CD4-positive, alpha-beta T cell (primary cell): ENCODE measurements around the gene KRTCAP2. TPM values are rescaled to one million over a fixed set of nuclear protein-coding genes. Genes with fewer than 3 reads are reported as not detected.
A peak's percentile ranks its signal among the peaks of the same experiment; 100 is the strongest.
"Not testable (repeated sequence)": the region's sequence is repeated elsewhere in the genome, so short reads cannot be mapped to it uniquely, and the experiment has no call there.

Experiments
- ATAC-seq: fragments of 200-7000 bp; cut with Tn5 transposase; one replicate; pipeline ENCODE4 v1.10.0; 2022; ENCODE audit warnings: mild to moderate bottlenecking; ENCODE audit not compliant: poor library complexity
- CTCF ChIA-PET: fragments of 350-600 bp; sonication (Branson Sonifier 250); formaldehyde crosslinking; loops from one replicate; lab custom pipeline; 2021; ENCODE audit warnings: antibody characterized with exemption, inconsistent platforms; lab: Charles Lee
- POLR2A ChIA-PET: fragments of 350-600 bp; sonication (Branson Sonifier 250); formaldehyde crosslinking; loops from one replicate; lab custom pipeline; 2021; ENCODE audit warnings: antibody characterized with exemption, inconsistent platforms; lab: Charles Lee
- DNase-seq, 14 experiments: peaks; one replicate each; pipeline ENCODE4 v3.0.0-alpha.2; 2013 to 2020; ENCODE audit warnings: mixed read lengths in 2 of 14
- H3K27ac ChIP-seq, 2 donors: one replicate each; pipeline versions ENCODE4 v1.5.1 to v1.7.0; 2013; ENCODE audit warnings: low read length in 2 of 2, low read depth in 1 of 2, mild to moderate bottlenecking in 1 of 2
- H3K27me3 ChIP-seq, 2 experiments: 1 replicate in 1 of 2; 2 replicates in 1 of 2; pipeline versions ENCODE4 v1.6.1 to v1.7.0; 2013; ENCODE audit warnings: low read length in 2 of 2, control low read depth in 1 of 2, mild to moderate bottlenecking in 1 of 2, moderate library complexity in 1 of 2; ENCODE audit not compliant: insufficient read depth in 2 of 2, control insufficient read depth in 1 of 2
- H3K36me3 ChIP-seq: one replicate; pipeline ENCODE4 v1.6.1; 2013; ENCODE audit warnings: low read length, control low read depth; ENCODE audit not compliant: insufficient read depth
- H3K4me1 ChIP-seq: one replicate; pipeline ENCODE4 v1.6.1; 2013; ENCODE audit warnings: low read length, control low read depth; ENCODE audit not compliant: insufficient read depth
- H3K4me3 ChIP-seq: one replicate; pipeline ENCODE4 v1.5.1; 2013; ENCODE audit warnings: mild to moderate bottlenecking, low read length, moderate library complexity
- H3K9me3 ChIP-seq, 2 experiments: 1 replicate in 1 of 2; 2 replicates in 1 of 2; pipeline versions ENCODE4 v1.6.1 to v1.7.0; 2013; ENCODE audit warnings: low read length in 2 of 2, mild to moderate bottlenecking in 2 of 2, control low read depth in 1 of 2, moderate library complexity in 1 of 2; ENCODE audit not compliant: control insufficient read depth in 1 of 2, insufficient read depth in 1 of 2
- H3K27ac Mint-ChIP-seq: one replicate; pipeline ENCODE4 v1.8.0; 2020; ENCODE audit warnings: mixed read lengths
- H3K27me3 Mint-ChIP-seq: one replicate; pipeline ENCODE4 v1.8.0; 2021; ENCODE audit warnings: mixed read lengths
- H3K36me3 Mint-ChIP-seq: one replicate; pipeline ENCODE4 v1.8.0; 2021; ENCODE audit warnings: low read depth, mixed read lengths
- H3K4me1 Mint-ChIP-seq: one replicate; pipeline ENCODE4 v1.8.0; 2021; ENCODE audit warnings: low read depth, mixed read lengths
- H3K4me3 Mint-ChIP-seq: one replicate; pipeline ENCODE4 v1.8.0; 2020; ENCODE audit warnings: mild to moderate bottlenecking, mixed read lengths
- H3K9me3 Mint-ChIP-seq: one replicate; pipeline ENCODE4 v1.8.0; 2020; ENCODE audit warnings: mixed read lengths
- intact Hi-C, 2 experiments: fragments of 100-400 bp; cut with DNase I in 1 of 2; cut with micrococcal nuclease in 1 of 2; formaldehyde crosslinking; loops; one replicate each; pipeline versions ENCODE4 v1.15.1 to v1.9.0; 2023 to 2025; cut with DNase I, micrococcal nuclease
- total RNA-seq, 174 experiments: library from RNA in 2 of 174; stranded (reverse) in 2 of 174; gene quantifications; one replicate each; pipeline ENCODE4 v1.2.3 and lab custom pipeline; 2021 to 2026
- TF ChIP-seq, protein P1 (sequence below): fragments of 200-600 bp; IDR thresholded peaks from one replicate; pipeline ENCODE4 v1.8.0; 2022; ENCODE audit warnings: antibody characterized with exemption, mild to moderate bottlenecking

KRTCAP2 gene
- total RNA-seq, 2 experiments from 2014 or later, result 77.8 TPM

DNA sequence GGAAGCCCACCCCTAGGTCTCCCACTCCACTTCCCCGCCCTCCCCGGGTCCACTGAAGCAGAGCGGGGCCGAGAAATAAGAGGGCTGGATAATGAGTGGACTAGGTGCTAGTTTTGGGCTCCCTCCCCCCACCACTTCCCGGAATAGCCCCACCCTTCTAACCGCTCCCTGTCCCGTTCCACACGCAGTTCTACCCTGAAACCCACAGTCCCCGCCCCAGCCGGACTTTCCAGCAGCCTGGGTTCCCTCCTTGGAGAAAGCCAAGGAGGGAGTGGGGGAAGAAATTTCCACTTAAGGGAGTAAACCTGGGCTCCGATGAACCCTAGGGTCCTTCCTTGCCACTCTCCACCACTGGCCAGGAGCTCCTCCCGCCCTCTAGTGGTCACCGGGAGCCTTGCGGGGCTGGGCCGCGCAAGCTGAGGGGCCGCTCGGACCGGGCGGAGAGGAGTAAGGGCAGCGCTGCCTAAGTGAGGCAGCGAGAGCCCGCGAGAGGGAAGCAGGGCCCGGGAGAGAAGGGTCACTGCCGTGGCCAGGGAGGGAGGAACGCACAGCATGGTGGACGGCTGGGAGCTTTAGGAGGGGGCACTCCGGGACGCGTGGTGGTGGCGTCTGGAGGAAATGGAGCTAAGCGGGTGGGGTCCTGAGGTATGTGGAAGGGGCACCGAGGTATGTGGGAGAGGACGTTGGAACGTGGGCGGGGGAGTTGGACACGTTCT lies 20.3 kb upstream of the KRTCAP2 start:
- H3K4me3 ChIP-seq, result peak overlapping the region; percentile 62
- ChIA-PET POLR2A (interaction anchor here (0.6 to 3.6 kb wide), 17 partner anchors 14 to 1247 kb away, joined by 3 to 31 read pairs (median 4); partner anchors contain the start of genes CLK2, DENND4B, KRTCAP2 and MTX1), CTCF (interaction anchor here (0.8 to 3.6 kb wide), 13 partner anchors 10 to 130 kb away, joined by 3 to 34 read pairs (median 6); partner anchors contain the start of genes KRTCAP2, MTX1 and TRIM46)
- Mint-ChIP-seq H3K4me3 (peak overlapping the region; percentile 96), H3K27ac (peak overlapping the region; percentile 96), H3K27me3 (no peaks in the 10 kb centered on the region), H3K4me1 (peaks cover 27% of the 10 kb centered on the region), H3K36me3 (peaks cover 5% of the 10 kb centered on the region), H3K9me3 (no peaks in the 10 kb centered on the region)
- H3K9me3 ChIP-seq, result no peaks in the 10 kb centered on the region
- ATAC-seq (peak; percentile 27), DNase-seq (peak; percentile 31 to 81 (median 62))
- peaks cover 38% of the 10 kb centered on the region for H3K4me1 ChIP-seq
- no peaks in the 10 kb centered on the region for H3K36me3 ChIP-seq
- peak overlapping the region; percentile 21 to 89 for H3K27ac ChIP-seq
- H3K27me3 ChIP-seq, result no peaks in the 10 kb centered on the region
- TF ChIP-seq, protein P1, sequence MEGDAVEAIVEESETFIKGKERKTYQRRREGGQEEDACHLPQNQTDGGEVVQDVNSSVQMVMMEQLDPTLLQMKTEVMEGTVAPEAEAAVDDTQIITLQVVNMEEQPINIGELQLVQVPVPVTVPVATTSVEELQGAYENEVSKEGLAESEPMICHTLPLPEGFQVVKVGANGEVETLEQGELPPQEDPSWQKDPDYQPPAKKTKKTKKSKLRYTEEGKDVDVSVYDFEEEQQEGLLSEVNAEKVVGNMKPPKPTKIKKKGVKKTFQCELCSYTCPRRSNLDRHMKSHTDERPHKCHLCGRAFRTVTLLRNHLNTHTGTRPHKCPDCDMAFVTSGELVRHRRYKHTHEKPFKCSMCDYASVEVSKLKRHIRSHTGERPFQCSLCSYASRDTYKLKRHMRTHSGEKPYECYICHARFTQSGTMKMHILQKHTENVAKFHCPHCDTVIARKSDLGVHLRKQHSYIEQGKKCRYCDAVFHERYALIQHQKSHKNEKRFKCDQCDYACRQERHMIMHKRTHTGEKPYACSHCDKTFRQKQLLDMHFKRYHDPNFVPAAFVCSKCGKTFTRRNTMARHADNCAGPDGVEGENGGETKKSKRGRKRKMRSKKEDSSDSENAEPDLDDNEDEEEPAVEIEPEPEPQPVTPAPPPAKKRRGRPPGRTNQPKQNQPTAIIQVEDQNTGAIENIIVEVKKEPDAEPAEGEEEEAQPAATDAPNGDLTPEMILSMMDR, result peak; percentile 97
- intact Hi-C loops, result loop anchor here (1.0 to 5.0 kb wide), 3 partner anchors 18 to 586 kb away; partner anchors contain the start of gene ADAR (in 1 of the 2)

GRCh38 chr1:155192346-155193274 lies 19.5 kb upstream of the KRTCAP2 start:
- intact Hi-C loops, result loop anchor here (1.0 to 5.0 kb wide), 3 partner anchors 17 to 585 kb away; partner anchors contain the start of gene ADAR (in 1 of the 2)
- Histone ChIP-seq H3K4me3 (peak overlapping the region; percentile 62), H3K27me3 (no peaks in the 10 kb centered on the region), H3K9me3 (no peaks in the 10 kb centered on the region), H3K36me3 (no peaks in the 10 kb centered on the region), H3K27ac (peak overlapping the region; percentile 0 to 21), H3K4me1 (peaks cover 38% of the 10 kb centered on the region)
- ChIA-PET CTCF (interaction anchor here (0.8 to 3.6 kb wide), 12 partner anchors 11 to 131 kb away, joined by 3 to 34 read pairs (median 8); partner anchors contain the start of genes KRTCAP2, MTX1 and TRIM46), POLR2A (interaction anchor here (0.9 to 3.6 kb wide), 12 partner anchors 14 to 237 kb away, joined by 3 to 31 read pairs (median 4); partner anchors contain the start of genes CLK2, KRTCAP2, MTX1 and PBXIP1)
- H3K4me1 Mint-ChIP-seq, result peaks cover 33% of the 10 kb centered on the region
- H3K9me3 Mint-ChIP-seq, result no peaks in the 10 kb centered on the region
- no peaks in the 10 kb centered on the region for H3K27me3 Mint-ChIP-seq
- TF ChIP-seq, protein P1, result no peak
- H3K27ac Mint-ChIP-seq, result peak overlapping the region; percentile 96
- peaks cover 5% of the 10 kb centered on the region for H3K36me3 Mint-ChIP-seq
- H3K4me3 Mint-ChIP-seq, result peak overlapping the region; percentile 96
- DNase-seq (peak in 9 of 14 experiments; percentile 12 to 75 (median 41)), ATAC-seq (peak; percentile 11)

GRCh38 chr1:155191904-155192303 lies 18.8 kb upstream of the KRTCAP2 start:
- TF ChIP-seq, protein P1, result no peak
- Histone ChIP-seq H3K4me1 (peaks cover 38% of the 10 kb centered on the region), H3K27me3 (no peaks in the 10 kb centered on the region), H3K27ac (no peak overlapping the region), H3K4me3 (no peak overlapping the region), H3K36me3 (no peaks in the 10 kb centered on the region), H3K9me3 (no peaks in the 10 kb centered on the region)
- peaks cover 5% of the 10 kb centered on the region for H3K36me3 Mint-ChIP-seq
- ATAC-seq, result no peak
- POLR2A ChIA-PET, result interaction anchor here (1.0 to 3.6 kb wide), 2 partner anchors 15 to 17 kb away, joined by 4 to 18 read pairs; partner anchors contain the start of gene MTX1
- no peak overlapping the region for H3K27ac Mint-ChIP-seq
- no peak for DNase-seq
- CTCF ChIA-PET, result interaction anchor here (3.6 kb wide), 1 partner anchor 36 kb away, joined by 23 read pairs; no protein-coding TSS in a partner anchor
- no peaks in the 10 kb centered on the region for H3K27me3 Mint-ChIP-seq
- intact Hi-C loops, result loop anchor here (5.0 kb wide), 2 partner anchors 35 to 585 kb away; partner anchors contain the start of gene ADAR (in 1 of the 2)
- H3K9me3 Mint-ChIP-seq, result no peaks in the 10 kb centered on the region
- H3K4me3 Mint-ChIP-seq, result peak overlapping the region; percentile 8
- H3K4me1 Mint-ChIP-seq, result peaks cover 33% of the 10 kb centered on the region

DNA sequence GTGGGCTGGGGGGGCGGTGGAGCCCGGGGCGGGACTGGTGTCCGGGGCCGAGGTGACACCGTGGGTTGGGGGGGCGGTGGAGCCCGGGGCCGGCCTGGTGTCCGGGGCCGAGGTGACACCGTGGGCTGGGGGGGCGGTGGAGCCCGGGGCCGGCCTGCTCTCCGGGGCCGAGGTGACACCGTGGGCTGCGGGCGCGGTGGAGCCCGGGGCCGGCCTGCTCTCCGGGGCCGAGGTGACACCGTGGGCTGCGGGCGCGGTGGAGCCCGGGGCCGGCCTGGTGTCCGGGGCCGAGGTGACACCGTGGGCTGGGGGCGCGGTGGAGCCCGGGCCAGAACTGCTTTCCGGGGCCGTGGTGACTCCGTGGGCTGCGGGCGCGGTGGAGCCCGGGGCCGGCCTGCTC lies 16.8 kb upstream of the KRTCAP2 start:
- POLR2A ChIA-PET, H3K9me3 Mint-ChIP-seq, H3K9me3 ChIP-seq, H3K27me3 Mint-ChIP-seq, H3K27ac ChIP-seq, H3K36me3 ChIP-seq, CTCF ChIA-PET, H3K4me3 Mint-ChIP-seq, H3K4me3 ChIP-seq, H3K27ac Mint-ChIP-seq, H3K27me3 ChIP-seq, ATAC-seq, H3K36me3 Mint-ChIP-seq, DNase-seq: not testable (repeated sequence)
- H3K4me1 Mint-ChIP-seq, result peaks cover 33% of the 10 kb centered on the region
- peaks cover 31% of the 10 kb centered on the region for H3K4me1 ChIP-seq
- intact Hi-C loops, result loop anchor here (5.0 kb wide), 2 partner anchors 37 to 583 kb away; partner anchors contain the start of gene ADAR (in 1 of the 2)
